H4 (cell line): ENCODE measurements around the gene NDUFS7. TPM values are rescaled to one million over a fixed set of nuclear protein-coding genes. Genes with fewer than 3 reads are reported as not detected.

ENCODE experiments used
- DNase-seq: peaks from one replicate; pipeline ENCODE4 v3.0.0-alpha.2; 2015; ENCODE audit warnings: low spot score
- total RNA-seq: library from RNA; depleted of rRNA; stranded (reverse); fragments of >200 nt; shearing (Covaris generic); gene quantifications from 2 replicates; pipeline ENCODE4 v1.2.3, GENCODE V29; 2014; rRNA removed

The NDUFS7 gene
- 67.9 and 87.2 TPM in 2 replicates for total RNA-seq

- DNase-seq: peak; percentile 61
Observed at GRCh38 chr19:1383312-1384084, at the start of gene NDUFS7. NDUFS7 (plus strand) TSS chr19:1383907; CDS start chr19:1383927, 20 bp downstream.

DNA sequence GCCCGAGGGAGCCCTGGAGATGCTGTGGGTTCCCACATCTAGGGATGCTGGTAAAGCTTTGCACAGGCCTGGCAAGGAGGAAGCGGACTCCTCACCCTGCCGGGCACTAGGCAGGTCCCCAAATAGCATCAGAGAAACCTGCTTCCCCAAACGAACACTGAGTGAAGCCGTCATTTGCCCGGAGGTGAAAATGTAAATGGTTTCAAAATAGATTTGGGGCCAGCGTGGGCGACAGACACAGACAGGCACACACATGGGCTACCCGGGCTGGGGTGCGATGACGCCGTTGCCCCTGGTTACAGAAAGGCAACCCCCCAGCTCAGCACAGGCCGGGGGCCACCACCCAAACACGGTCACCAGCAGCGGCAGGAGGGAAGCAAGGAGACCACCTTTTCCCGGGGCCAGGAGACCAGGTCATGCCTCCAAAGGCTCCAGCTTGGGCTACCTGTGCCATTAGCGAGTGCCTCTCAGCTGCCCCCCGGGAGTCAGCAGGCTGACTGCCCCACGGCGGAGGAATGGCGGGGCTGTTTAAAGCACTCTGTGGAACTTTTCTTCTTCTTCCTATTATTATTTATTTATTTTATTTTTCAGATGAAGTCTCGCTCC, 47.5 kb upstream of the NDUFS7 start:
- DNase-seq: no peak

DNA sequence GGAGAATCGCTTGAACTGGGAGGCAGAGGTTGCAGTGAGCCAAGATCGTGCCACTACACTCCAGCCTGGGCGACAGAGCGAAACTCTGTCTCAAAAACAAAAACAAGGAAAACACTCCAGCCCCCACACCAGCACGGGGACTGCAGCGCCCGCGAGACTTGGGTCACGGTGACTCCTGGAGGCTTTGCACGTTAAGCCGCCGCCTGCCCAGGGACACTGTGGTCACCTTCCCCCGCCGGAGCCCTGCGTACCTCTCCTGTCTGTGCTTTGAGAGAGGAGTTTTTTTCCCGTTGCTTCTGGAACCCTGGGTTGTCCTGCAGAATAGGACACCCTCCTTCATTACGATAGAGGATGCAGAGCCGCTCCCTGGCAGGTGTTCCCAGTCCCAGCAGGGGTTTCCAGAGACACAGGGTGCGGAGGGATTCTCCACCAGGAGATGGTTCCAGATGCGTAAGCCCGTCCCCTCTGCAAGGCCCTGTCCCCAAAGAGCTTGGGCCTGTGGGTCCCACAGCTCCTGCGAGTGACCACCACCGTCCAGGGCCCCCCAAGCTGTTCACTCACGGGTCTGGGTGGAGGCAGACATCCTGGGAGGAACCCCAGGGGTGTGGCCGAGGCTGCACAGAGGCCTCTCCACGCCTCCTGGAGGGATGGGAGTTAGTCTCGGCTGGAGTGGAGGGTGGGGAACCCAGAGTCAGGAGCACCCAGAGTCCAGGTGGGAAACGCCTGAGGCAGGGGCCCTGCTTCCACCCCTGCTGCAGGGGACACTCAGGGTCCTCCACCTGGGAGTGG, 42.8 kb upstream of the NDUFS7 start:
- DNase-seq: no peak

DNA sequence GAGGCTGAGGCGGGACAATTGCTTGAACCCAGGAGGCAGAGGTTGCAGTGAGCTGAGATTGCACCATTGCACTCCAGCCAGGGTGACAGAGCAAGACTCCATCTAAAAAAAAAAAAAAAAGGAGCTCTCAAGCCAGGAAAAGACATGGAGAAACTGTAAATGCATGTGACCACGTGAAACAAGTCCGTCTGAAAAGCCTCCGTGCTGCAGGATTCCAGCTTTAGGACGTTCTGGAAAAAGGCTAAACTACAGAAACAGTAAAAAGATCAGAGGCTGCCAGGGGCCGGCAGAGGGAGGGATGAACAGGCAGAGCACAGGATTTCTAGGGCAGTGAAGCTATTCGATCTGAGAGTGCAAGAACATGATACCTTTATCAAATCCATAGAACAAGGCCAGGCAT, 40.7 kb upstream of the NDUFS7 start:
- no peak for DNase-seq

- no peak for DNase-seq
Observed at GRCh38 chr19:1349211-1349610, 34.5 kb upstream of the NDUFS7 start.

DNA sequence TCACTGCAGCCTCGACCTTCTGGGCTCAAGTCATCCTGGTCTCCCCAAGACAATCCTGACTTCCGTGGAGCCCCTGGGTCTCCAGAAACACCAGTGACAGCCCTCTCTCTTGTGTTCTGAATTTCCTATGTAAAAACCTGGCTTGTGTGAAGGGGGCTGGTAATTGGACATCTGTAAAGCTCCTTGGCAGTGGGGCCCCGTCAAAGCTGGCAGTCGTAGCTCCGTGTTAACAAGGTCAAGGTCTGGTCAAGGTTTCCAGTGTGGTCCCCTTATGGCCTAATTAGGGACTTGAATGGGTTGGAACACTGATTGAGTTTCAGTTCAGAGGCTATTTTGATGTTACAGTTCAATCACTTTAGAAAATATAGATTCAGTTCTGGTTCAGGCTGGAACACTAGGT, 32.8 kb upstream of the NDUFS7 start:
- DNase-seq: no peak

DNA sequence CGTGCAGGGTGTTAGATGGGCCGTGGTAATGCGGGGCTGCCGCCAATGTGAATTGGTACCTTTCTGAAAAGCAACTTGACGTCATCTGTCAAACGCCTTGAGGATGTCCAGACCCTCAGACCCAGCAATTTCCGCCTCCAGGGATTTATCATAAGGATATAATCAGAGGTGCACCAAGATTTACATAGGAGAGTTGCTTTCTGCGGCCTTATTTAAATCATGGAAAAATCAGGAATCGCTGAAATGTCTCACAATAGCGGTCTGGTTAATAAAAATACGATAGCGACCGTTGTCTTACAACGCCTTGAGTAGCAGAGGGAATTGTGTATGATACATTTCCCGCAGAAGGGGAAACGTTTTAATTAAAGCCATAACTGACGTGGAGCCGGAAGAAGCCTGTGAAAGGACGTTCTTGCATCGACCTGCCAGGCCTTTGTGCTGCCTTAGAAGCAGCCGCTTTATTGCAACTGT, 32.3 kb upstream of the NDUFS7 start:
- DNase-seq: no peak

DNA sequence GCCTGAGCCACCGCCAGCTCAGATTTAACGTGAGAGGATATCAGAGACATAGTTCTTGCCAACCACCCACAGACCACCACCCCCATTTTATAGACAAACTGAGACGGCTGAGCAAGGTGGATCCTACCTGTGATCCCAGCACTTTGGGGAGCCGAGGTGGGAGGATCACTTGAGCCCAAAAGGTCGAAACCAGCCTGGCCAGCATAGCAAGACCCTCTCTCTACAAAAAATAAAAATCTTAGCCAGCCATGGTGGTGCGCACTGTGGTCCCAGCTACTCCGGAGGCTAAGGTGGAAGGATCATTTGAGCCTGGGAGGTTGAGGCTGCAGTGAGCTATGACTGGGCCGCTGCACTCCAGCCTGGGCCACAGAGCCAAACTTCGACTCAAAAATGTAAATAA, 30.6 kb upstream of the NDUFS7 start:
- no peak for DNase-seq

DNA sequence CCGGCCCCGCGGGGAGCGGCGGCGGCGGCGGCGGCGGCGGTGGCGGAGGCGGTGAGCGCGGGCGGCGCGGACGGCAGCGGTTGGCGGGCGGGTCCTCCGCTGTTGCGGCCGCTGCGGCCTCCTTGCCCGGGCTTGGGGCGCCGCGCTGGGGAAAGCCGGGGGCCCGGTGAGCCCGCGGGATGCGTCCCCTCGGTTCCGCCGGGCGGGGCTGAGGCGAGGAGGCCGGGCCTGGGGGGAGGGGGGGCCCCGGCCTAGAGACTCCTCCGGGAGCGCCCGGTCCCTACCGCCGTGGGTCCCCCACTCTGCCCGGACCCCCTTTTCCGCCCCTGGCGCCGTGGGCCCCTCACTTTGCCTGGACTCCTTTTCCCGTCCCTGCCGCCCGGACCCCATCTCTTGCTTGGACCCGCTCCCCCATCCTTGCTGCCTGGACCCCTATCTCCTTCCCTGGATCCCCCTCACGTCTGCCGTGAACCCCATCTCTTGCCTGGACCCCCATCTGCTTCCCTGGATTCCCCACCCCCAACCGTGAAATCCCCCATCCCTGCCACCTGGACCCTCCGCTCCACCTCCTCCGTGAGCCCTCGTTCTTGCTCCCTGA, 28.6 kb upstream of the NDUFS7 start:
- DNase-seq: no peak

GRCh38 chr19:1355568-1356507, 27.9 kb upstream of the NDUFS7 start:
- DNase-seq: no peak

- DNase-seq: no peak
Observed at GRCh38 chr19:1356508-1356865, 27.2 kb upstream of the NDUFS7 start.

- DNase-seq: no peak
Observed at GRCh38 chr19:1357531-1358109, 26.1 kb upstream of the NDUFS7 start.

DNA sequence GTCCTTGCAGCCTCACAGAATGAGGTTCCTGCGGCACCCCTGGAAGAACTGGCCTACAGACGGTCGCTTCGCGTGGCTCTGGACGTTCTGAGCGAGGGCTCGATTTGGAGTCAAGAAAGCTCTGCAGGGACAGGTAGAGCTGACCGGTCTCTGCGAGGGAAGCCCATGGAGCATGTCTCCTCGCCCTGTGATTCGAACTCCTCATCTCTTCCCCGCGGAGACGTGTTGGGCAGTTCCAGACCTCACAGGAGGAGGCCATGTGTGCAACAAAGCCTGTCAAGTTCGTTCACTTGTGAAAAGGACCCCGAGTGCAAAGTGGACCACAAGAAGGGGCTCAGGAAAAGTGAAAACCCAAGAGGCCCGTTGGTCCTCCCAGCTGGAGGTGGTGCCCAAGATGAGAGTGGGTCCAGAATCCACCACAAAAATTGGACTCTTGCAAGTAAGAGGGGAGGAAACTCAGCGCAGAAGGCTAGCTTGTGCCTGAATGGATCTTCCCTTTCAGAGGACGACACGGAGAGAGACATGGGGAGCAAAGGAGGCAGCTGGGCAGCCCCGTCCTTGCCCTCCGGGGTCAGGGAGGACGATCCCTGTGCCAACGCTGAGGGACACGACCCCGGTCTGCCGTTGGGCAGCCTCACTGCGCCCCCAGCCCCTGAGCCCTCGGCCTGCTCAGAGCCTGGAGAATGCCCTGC, 23.4 kb upstream of the NDUFS7 start:
- no peak for DNase-seq

DNA sequence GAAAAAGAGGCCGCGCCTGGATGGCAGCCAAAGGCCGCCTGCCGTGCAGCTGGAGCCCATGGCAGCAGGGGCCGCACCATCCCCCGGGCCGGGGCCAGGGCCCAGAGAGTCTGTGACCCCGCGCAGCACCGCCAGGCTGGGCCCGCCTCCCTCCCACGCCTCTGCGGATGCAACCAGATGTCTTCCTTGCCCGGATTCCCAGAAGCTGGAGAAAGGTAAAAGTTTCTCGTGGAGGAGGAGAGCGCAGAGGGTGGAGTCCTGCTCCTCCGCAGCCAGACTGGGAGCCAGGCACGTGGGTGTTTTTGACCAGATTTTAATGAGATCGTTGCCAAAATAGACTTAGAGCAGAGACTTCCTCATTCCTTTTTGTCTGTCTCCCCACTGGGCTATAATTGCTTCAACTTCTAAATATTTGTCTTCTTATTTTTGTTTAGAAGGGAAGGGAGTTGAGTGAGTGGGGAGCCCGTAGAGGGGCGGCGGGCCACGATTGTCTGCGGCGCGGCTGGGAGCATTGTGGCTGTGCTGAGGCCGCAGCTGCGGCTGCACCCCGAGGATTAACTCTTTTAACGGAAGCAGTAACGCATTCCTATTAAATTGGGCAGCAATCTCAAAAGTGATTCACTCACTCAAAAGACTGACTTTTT, 22.8 kb upstream of the NDUFS7 start:
- DNase-seq: peak; percentile 54

DNA sequence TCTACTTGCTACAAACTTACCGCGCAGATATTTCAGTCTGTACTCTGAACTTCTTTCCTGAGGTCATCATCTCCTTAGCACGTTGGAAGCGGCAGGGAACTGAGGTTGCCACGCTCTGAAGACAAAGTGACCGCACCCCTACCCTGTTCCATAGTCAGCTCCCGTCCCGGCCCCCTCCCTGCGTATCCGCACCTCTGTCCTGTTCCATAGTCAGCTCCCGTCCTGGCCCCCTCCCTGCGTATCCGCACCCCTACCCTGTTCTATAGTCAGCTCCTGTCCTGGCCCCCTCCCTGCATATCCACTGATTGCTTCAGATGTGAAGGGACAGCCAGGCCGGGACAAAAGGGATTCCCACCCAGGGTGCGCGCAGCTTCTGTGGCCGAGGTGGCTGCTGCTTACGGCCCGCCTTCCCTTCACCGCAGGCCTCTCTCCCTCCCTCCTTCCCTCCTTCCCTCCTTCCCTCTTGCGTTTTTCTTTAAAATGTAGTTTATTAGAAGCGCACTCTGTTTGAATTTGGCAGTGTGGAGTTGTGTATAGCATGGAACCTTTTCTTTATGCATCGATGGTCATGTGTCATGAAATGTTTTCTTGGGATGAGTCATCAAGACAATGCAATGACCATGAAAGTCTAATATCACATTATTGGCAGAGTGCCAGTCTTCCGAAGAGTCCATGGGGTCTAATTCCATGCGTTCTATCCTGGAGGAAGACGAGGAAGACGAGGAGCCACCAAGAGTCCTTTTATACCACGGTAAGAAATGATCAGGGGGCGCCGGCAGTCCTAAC, 21.9 kb upstream of the NDUFS7 start:
- DNase-seq: peak; percentile 13

DNA sequence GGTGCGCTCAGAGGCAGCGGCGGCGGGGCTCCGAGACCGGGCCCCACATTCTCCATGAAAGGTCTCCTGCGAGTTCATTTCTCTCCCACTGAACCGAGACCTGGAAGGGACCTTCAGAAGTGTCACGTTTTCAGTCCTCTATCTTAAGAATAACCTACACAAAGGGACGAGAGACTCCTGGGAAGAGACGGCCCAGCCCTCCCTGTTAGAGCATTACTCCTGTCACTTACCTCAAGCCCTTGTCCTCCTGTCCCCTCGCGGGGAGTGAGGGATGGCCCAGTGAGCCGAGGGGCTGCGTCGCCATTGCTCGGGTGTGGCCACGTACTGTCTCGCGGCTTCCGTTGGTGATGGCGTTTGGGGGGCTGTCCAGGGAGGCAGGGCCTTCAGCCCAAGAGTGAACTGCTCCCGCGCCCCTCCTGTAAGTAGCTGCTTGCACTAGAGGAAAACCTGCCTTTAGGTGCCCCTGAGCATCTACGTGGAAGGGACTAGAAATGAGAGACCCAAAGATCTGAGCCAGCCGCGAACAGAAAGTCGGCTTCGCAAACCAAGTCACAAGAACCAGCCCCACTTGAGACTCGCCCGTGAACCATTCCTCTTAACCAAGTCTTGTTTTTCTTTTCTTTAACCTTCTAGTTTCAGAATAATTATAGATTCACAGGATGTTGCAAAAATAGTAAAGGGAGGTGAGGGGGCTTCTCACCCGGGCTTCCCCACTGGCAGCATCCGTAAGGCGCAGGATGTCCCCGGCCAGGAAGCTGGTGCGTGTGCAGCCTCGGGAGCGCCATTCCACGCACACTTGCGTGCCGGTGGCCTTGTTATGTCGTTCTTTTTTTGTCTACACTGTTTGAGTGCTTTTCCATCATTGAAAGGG, 21.1 kb upstream of the NDUFS7 start:
- DNase-seq: no peak

- no peak for DNase-seq
Observed at GRCh38 chr19:1363599-1363998, 20.1 kb upstream of the NDUFS7 start.
